GM21423 (cell line): ENCODE data around the gene PSKH1.

ENCODE experiments used
- ATAC-seq: cut with Tn5 transposase; IDR thresholded peaks from one replicate; pipeline ENCODE4 v1.9.1; 2021; ENCODE audit warnings: mild to moderate bottlenecking, moderate library complexity; ENCODE audit not compliant: unreplicated experiment

Gene PSKH1

GRCh38 chr16:67865318-67865717 lies 27.7 kb upstream of the PSKH1 start:
- ATAC-seq: no peak

GRCh38 chr16:67868290-67868689 lies 24.8 kb upstream of the PSKH1 start:
- no peak for ATAC-seq

GRCh38 chr16:67869653-67870052 lies 23.4 kb upstream of the PSKH1 start:
- ATAC-seq: no peak

GRCh38 chr16:67871256-67871655 lies 21.8 kb upstream of the PSKH1 start:
- no peak for ATAC-seq

- ATAC-seq: no peak
Measured at GRCh38 chr16:67872131-67872630, 20.9 kb upstream of the PSKH1 start.

GRCh38 chr16:67872631-67873434 lies 20.2 kb upstream of the PSKH1 start, which contains the start of gene EDC4:
Gene EDC4 (plus strand): TSS chr16:67873052. CDS start chr16:67873262, 210 bp downstream.
- ATAC-seq: peak; percentile 70

- ATAC-seq: peak; percentile 12
Measured at GRCh38 chr16:67873435-67874370, 19.4 kb upstream of the PSKH1 start.

GRCh38 chr16:67874372-67874771 lies 18.7 kb upstream of the PSKH1 start:
- ATAC-seq: no peak

GRCh38 chr16:67877064-67877463 lies 16.0 kb upstream of the PSKH1 start:
- ATAC-seq: no peak

- ATAC-seq: no peak
Measured at GRCh38 chr16:67878232-67878631, 14.8 kb upstream of the PSKH1 start.

GRCh38 chr16:67878846-67879245 lies 14.2 kb upstream of the PSKH1 start:
- ATAC-seq: no peak

- no peak for ATAC-seq
Measured at GRCh38 chr16:67879462-67879861, 13.6 kb upstream of the PSKH1 start.

GRCh38 chr16:67879936-67880335 lies 13.1 kb upstream of the PSKH1 start:
- ATAC-seq: no peak

- ATAC-seq: no peak
Measured at GRCh38 chr16:67880584-67880983, 12.5 kb upstream of the PSKH1 start.

- no peak for ATAC-seq
Measured at GRCh38 chr16:67881621-67882161, 11.4 kb upstream of the PSKH1 start.

- ATAC-seq: no peak
Measured at GRCh38 chr16:67882374-67883145, 10.5 kb upstream of the PSKH1 start.

- no peak for ATAC-seq
Measured at GRCh38 chr16:67883146-67883871, 9.7 kb upstream of the PSKH1 start.

- no peak for ATAC-seq
Measured at GRCh38 chr16:67883872-67884261, 9.2 kb upstream of the PSKH1 start.

- ATAC-seq: no peak
Measured at GRCh38 chr16:67884684-67885083, 8.4 kb upstream of the PSKH1 start, which contains the start of gene NRN1L. Gene NRN1L (plus strand): TSS chr16:67884885. CDS start chr16:67884904, 19 bp downstream.

- no peak for ATAC-seq
Measured at GRCh38 chr16:67885545-67885944, 7.5 kb upstream of the PSKH1 start.
